Measurements from ENCODE around the gene COL6A2. TPM values are rescaled to one million over a fixed set of nuclear protein-coding genes. Genes with fewer than 3 reads are reported as not detected.
A peak's percentile ranks its signal among the peaks of the same experiment; 100 is the strongest.
"Not testable (repeated sequence)": the region's sequence is repeated elsewhere in the genome, so short reads cannot be mapped to it uniquely, and the experiment has no call there.

Gene COL6A2
- total RNA-seq, 1 donor from 2014 or later = 735 TPM

DNA sequence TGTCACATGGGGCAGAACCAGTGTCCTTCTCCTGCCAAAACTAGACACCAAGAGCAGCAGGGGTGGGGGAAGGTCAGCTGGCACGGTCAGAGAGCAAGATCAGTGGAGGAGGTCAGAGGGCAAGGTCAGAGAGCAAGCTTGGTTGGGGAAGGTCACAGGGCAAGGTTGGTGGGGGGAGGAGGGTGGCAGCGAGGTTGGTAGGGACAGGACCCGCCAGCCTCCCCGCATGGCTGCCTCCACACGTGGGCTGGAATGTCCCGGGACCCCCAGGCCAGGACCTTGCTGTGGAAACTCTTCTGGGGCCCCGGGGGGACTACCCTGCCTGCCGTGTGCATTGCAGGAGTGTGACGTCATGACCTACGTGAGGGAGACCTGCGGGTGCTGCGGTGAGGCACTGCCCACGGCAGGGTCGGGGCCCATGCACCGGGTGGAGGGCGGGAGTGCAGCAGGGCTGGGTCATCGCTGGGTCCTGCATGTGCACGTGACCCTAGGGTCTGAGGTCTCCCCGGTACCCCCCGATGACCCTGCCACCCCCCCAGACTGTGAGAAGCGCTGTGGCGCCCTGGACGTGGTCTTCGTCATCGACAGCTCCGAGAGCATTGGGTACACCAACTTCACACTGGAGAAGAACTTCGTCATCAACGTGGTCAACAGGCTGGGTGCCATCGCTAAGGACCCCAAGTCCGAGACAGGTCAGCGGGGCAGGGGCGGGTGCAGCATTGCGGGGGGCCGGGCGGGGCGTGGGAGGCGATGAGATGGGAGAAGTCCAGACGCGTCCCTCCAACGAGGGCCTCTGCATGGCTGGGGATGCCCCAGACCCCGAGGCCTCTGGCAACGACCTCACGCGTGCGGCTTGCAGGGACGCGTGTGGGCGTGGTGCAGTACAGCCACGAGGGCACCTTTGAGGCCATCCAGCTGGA is 27.3 kb downstream of the COL6A2 start:
- DNase-seq (ENCODE audit: low spot score) = peak; percentile 85

DNA sequence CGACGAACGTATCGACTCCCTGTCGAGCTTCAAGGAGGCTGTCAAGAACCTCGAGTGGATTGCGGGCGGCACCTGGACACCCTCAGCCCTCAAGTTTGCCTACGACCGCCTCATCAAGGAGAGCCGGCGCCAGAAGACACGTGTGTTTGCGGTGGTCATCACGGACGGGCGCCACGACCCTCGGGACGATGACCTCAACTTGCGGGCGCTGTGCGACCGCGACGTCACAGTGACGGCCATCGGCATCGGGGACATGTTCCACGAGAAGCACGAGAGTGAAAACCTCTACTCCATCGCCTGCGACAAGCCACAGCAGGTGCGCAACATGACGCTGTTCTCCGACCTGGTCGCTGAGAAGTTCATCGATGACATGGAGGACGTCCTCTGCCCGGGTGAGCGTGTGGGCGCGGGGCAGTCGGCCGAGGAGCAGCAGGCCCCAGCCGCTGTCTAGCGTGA is 28.0 kb downstream of the COL6A2 start:
- no peak for DNase-seq (ENCODE audit: low spot score)

DNA sequence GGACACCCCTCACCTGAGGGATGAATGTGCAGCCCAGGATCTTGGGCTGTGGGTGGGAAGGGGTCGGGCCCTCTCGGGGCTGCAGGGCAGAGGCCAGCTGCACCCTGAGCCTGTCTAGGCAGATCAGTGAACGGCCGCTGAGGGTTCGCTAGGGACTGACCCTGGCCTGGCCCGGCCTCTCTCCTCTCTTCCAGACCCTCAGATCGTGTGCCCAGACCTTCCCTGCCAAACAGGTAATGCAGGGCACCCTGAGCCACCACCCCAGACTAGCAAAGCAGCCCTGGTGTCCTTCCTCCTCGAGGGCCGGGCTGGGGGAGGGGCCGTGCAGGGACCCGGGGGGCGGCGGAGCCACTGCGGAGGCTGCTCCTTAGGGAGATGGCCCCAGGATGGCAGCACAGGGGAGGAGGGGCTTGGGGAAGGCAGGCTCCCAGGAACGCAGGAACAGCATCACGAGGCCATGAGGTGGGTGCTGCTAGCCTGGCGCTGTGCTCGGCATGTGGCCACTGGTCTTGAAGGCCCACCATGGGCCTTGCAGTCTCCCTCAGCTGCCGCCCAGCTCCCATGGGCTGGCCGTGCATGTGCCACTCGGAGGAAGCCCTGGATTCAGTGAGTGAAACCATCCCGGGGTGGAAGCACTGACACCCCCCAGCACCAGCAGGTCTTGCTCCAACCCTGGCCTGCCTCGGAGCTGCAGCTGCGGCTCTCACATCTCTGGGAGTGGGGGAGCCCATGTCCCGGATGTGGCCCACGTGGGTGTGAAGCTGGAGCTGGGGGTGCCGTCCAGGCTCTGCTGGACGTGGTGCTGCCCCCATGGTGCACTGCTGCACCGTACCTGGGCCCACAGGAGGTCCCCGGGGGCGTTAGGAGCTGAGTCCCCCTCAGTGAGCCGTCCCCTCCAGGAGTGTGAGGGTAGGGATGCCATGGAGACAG is 28.7 kb downstream of the COL6A2 start:
- DNase-seq (ENCODE audit: low spot score) = peak; percentile 84

DNA sequence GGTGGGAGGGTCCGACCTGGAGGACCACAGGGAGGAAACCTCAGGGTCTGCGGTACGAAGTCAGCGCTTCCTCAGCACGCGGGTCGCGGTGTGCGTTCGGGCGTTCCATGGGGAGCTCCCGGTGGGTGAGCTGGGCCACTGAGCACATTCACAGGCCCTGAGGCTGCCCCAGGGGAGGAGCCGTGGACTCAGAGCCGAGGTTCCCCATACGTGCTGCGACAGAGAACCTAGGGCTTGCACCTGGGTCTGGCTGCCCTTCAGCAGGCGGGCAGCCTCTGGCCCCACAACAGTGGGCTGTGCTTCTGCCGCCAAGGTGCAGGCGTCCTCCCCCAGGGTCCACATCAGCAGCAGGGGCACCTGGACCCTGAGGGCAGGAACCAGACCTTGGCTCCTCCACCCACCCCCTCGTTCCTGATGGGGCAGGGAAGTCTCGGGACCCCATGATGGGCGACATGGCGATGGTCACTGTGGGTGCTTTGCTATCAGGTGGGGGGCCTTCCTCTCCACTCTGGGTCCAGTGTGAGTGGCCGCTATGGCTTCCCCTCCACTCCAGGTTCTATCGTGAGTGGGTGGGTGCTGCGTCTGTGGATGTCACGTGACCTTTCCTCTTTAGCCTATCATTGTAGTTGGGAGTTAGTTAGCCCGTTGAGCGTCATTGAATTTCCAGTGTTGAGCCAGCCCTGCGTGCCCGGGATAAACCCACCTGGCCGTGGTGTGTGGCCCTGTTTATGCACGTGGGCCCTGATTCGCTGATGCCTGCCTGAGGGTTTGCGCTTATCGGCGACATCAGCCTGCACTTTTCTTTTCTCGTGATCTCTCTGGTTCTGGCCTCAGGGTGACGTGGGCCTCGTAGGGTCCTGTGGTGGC is 29.6 kb downstream of the COL6A2 start:
- peak; percentile 82 for DNase-seq (ENCODE audit: low spot score)

DNA sequence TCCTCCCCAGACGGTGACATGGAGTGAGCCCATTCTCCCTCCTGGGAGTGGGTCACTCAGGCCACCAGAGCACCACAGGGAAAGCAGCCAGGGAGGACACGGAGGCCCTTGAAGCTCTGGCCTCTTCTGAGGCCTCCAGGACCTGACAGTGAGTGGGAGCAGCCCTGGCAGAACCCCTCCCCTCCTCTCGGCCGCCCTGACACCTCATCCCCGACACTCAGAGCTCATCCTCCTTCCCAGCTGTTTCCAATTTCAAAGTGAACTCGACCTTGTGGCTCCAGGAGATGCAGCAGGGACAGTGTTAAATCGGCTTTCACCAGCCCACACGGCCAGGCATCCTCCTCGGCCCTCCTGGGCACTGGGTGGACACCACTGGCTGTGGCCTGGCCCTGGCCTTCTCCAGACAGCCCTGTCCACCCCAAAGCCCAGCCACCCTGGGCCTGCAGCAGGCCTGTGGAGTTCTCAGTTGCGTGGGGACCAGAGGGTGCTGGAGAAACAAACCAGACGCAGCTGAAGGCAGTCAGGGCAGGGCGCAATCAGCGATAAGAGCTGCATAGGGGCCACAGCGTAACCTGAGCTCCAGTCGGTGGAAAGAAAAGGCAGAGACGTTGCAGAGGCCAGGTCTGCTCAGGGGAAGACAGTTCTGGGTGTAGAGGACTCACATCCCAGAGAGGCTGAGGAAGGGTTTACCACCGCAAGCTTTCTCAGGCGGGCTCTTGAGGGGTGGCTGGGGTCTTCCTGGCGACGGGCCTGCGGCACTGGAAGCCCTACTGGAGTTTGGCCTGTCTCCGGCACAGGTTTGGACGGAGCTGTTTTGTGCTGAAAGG is 30.4 kb downstream of the COL6A2 start:
- DNase-seq (ENCODE audit: low spot score) = peak; percentile 71

DNA sequence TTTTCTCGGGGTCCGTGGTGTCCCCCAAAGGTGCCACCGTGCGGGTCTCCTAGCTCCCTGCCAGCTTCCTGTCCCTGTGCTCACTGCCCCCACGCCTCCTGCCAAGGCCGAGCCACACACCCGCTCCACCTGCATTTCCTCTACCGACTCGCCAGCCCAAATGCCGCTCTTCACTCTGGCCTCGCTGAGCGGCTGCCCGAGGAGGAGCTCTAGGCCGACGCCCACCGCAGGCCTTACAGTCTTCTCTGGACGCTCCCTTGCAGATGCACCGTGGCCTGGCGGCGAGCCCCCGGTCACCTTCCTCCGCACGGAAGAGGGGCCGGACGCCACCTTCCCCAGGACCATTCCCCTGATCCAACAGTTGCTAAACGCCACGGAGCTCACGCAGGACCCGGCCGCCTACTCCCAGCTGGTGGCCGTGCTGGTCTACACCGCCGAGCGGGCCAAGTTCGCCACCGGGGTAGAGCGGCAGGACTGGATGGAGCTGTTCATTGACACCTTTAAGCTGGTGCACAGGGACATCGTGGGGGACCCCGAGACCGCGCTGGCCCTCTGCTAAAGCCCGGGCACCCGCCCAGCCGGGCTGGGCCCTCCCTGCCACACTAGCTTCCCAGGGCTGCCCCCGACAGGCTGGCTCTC is 31.1 kb downstream of the COL6A2 start:
- peak; percentile 90 for DNase-seq (ENCODE audit: low spot score)

DNA sequence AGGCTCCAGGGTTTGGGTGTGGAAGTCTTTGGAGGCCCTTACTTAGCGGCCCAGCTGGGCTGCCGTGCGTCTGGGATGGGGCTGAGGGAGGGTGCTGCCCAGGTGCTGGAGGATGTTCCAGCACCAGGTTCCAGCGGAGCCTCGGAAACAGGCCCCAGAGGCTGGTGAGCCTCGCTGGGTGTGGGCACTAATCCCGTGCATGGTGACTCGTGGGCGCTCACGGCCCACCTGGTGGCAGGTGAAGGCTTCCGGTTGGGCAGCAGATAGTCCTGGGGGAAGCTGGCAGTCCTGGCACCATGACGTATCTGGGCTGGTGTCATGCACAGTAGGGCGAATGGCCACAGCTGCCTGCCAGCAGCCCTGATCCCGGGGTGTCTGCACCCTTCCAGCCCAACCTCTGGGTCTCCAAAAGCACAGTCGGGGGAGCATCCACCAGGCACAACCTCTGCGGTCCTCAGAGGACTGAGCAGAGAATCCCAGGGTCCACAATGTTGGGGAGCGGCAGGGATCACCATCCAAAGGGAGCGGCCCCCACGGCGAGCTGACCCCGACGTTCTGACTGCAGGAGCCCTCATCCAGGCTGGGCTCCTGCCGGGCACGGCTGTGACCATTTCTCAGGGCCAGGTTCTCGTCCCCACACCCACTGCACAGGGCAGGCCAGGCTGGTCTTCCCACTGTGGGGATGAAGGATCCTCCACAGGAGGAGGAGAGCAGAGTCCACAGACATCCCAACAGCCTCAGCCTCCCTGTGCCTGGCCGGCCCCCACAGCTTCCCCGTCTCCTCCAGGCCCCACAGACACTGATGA is 32.1 kb downstream of the COL6A2 start:
- no peak for DNase-seq (ENCODE audit: low spot score)

DNA sequence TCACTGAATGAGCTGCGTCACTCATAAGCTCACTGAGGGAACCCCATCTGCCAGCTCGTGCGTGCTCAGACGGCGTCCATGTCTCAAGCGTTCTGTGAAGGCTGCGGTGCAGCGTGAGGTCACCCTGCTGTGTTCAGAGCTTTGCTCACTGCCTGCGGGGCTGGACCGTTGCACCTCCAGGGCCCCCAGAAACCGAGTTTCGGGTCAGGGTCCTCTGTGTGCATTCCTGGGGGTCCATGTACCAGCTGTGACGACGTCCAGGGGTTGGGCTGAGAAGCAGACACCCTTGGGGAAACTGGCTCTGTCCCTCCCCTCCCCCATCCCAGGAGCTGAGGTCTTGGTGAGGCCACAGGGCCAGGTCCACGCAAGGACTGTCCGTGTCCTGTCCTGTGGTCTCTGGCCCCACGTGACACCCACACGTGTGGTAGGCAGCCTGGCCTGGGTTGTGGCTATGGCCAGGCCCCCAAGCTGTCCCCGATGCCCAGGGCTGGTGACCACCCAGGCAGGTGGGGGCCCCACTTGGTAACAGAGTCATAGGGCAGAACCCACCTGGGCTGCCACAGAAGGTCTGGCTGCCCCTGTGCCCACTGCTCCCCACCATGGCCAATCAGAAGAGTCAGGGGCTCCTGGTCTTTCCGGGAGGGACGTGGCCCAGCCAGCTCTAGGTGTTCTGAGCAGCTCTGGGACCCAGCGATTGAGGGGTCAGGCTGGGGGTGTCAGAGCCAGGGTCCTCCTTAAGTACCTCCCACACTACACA is 33.1 kb downstream of the COL6A2 start:
- no peak for DNase-seq (ENCODE audit: low spot score)

DNA sequence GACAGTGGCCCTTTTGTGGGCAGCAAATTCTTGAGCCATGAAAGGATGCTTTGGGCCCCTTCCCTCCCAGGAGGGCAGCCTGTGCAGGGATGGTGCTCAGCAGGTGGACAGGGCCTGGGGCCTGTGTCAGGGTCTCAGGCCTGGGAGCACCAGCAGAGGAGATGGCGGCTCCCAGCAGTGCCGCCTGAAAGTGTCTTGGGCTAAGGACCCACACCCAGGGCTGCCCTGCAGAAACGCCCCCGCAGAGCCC is 33.6 kb downstream of the COL6A2 start:
- no peak for DNase-seq (ENCODE audit: low spot score)

DNA sequence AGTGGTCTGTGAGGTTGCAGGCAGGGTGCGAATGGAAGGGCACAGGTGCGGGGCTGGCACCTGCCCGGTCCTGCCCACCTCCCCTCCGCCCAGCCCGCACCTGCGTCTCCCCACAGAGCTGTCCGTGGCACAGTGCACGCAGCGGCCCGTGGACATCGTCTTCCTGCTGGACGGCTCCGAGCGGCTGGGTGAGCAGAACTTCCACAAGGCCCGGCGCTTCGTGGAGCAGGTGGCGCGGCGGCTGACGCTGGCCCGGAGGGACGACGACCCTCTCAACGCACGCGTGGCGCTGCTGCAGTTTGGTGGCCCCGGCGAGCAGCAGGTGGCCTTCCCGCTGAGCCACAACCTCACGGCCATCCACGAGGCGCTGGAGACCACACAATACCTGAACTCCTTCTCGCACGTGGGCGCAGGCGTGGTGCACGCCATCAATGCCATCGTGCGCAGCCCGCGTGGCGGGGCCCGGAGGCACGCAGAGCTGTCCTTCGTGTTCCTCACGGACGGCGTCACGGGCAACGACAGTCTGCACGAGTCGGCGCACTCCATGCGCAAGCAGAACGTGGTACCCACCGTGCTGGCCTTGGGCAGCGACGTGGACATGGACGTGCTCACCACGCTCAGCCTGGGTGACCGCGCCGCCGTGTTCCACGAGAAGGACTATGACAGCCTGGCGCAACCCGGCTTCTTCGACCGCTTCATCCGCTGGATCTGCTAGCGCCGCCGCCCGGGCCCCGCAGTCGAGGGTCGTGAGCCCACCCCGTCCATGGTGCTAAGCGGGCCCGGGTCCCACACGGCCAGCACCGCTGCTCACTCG is 34.1 kb downstream of the COL6A2 start:
- DNase-seq (ENCODE audit: low spot score) = no peak

DNA sequence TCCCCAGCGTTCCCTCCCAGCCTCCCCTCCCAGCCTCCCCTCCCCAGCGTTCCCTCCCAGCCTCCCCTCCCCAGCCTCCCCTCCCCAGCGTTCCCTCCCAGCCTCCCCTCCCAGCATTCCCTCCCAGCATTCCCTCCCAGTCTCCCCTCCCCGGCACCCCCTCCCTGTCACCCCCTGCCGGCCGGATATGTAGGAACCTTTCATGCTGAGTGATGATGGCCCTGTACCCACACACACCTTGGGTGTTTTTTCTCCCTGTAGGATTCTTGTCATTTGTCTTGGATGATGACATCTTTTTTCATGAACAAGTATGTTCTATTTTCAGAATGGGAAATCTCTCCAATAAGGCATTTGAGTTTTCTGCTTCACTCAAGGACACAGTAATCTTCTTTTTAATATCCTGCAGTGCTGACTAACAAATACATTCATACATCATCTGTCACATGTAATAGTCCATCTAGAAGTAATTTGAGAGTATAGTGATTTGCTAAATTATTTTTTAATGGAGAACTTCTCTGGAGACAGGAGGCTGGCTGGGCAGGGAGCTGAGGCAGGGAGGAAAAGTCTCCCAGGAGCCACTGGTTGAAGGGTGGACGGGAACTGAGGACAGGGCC is 38.0 kb downstream of the COL6A2 start:
- DNase-seq (ENCODE audit: low spot score) = no peak

DNA sequence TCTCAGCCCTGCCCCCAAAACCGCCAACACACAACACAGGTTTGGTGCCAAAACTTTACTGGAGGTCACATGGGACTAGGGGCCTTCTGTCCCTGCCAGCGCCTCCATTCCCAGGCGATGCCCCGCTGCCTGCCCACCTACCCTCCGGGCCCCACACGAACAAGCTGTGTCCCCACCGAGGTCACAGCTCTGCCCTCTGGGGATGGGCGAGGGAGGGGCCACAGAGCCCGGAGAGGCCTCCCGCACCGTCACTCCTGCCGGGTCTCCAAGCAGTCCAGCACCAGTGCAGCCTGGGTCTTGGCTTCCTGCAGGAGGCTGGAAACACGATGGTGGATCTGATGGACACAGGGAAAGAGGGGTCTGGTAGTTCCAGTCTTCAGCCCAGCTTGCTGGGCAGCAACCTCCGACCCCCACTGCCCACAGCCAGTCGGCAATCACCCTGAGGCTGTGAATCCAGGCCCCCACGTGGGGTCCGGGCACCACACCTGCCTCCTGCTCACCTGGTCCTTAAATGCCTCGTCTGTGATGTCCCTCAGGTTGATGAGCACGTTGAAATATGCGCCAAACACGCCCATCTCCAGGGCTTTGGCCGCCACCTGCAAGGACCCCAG is 38.9 kb downstream of the COL6A2 start:
- no peak for DNase-seq (ENCODE audit: low spot score)

DNA sequence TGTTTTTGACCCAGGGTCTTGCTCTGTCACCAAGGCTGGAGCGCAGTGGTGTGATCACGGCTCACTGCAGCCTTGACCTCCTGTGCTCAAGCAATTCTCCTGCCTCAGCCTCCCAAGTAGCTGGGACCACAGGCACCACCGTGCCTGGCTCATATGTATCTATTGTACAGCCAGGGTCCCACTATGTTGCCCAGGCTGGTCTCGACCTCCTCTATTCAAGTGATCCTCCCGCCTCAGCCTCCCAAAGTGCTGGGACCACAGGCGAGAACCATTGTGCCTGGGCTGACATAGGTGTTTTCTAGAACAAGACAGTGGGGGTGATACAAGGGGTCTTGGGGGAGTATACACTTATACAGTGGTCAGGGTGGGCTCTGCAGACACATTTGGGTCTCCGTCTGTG is 40.0 kb downstream of the COL6A2 start:
- no peak for DNase-seq (ENCODE audit: low spot score)

DNA sequence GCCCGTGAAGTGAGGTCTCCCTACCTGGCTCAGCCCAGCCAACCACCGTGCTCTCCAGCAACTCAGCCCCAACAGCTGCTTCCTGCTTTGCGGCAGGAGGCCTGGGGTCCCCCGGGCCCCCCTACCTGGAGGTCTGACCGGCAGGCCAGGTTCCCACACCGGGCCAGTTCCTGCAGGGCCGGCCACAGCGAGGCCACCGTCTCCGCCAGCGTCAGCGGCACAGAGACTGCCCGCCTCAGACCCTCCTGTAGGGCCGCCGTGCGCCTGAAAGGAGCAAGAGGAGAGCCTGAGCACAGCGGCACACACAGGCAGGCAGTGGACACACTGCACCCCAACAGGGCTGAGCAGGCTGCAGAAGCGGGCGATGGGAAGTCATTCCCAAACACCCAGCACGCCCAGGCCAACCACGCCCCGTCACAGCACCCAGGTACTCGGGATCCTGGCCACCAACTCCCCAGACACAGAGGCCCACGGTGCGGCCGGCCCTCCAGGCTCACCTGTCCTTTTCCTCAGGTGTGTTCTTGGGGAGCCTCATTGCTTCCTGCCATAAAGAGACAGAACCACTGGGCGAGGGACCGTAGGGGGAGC is 40.6 kb downstream of the COL6A2 start:
- DNase-seq (ENCODE audit: low spot score) = no peak

DNA sequence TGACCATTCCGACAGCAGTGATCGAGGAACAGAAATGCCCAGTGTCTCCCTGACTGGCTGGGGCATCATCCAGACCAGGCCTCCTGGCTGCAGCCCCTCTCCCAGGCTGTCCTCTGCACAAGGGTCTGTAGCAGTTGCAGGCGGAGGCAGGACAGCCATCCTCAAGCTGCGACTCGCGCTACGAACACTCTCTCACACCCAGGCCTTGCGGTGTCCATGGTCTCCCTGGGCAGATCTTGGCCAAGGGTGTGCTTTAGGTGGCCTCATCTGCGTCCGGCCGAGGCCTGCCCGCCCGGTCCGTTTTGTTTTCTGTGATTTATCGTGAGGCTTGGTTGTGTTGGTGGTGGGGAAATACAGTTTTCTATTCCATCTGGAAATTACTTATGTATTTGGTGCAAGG is 41.8 kb downstream of the COL6A2 start:
- DNase-seq (ENCODE audit: low spot score) = no peak

DNA sequence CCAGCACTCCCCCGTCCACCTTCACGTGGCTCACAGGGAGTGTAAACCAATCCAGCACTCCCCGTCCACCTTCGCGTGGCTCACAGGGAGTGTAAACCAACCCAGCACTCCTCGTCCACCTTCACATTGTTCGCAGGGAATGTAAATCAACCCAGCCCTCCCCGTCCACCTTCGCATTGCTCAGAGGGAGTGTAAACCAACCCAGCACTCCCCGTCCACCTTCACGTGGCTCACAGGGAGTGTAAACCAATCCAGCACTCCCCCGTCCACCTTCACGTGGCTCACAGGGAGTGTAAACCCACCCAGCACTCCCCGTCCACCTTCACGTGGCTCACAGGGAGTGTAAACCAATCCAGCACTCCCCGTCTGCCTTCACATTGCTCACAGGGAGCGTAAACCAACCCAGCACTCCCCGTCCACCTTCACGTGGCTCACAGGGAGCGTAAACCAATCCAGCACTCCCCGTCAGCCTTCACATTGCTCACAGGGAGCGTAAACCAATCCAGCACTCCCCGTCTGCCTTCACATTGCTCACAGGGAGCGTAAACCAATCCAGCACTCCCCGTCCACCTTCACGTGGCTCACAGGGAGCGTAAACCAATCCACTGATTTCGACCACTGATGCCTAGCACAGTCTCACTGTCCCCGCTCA is 42.6 kb downstream of the COL6A2 start:
- not testable (repeated sequence) for DNase-seq (ENCODE audit: low spot score)

Data from mesenteric fat pad (tissue), 1 donor.